GM12872 (cell line): ENCODE data around the gene ERICH2.
A peak's percentile ranks its signal among the peaks of the same experiment; 100 is the strongest.

Experiments
- TF ChIP-seq, protein P1 (sequence below): IDR thresholded peaks from 3 replicates; pipeline ENCODE4 v1.5.1; 2011; ENCODE audit warnings: low read depth, mild to moderate bottlenecking, low read length, moderate library complexity; ENCODE audit not compliant: insufficient read depth

Gene ERICH2

GRCh38 chr2:170815311-170815710 is 45.1 kb downstream of the ERICH2 start:
- TF ChIP-seq, protein P1, sequence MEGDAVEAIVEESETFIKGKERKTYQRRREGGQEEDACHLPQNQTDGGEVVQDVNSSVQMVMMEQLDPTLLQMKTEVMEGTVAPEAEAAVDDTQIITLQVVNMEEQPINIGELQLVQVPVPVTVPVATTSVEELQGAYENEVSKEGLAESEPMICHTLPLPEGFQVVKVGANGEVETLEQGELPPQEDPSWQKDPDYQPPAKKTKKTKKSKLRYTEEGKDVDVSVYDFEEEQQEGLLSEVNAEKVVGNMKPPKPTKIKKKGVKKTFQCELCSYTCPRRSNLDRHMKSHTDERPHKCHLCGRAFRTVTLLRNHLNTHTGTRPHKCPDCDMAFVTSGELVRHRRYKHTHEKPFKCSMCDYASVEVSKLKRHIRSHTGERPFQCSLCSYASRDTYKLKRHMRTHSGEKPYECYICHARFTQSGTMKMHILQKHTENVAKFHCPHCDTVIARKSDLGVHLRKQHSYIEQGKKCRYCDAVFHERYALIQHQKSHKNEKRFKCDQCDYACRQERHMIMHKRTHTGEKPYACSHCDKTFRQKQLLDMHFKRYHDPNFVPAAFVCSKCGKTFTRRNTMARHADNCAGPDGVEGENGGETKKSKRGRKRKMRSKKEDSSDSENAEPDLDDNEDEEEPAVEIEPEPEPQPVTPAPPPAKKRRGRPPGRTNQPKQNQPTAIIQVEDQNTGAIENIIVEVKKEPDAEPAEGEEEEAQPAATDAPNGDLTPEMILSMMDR: no peak

GRCh38 chr2:170815746-170816503 is 45.7 kb downstream of the ERICH2 start:
- TF ChIP-seq, protein P1: peak; percentile 76

DNA sequence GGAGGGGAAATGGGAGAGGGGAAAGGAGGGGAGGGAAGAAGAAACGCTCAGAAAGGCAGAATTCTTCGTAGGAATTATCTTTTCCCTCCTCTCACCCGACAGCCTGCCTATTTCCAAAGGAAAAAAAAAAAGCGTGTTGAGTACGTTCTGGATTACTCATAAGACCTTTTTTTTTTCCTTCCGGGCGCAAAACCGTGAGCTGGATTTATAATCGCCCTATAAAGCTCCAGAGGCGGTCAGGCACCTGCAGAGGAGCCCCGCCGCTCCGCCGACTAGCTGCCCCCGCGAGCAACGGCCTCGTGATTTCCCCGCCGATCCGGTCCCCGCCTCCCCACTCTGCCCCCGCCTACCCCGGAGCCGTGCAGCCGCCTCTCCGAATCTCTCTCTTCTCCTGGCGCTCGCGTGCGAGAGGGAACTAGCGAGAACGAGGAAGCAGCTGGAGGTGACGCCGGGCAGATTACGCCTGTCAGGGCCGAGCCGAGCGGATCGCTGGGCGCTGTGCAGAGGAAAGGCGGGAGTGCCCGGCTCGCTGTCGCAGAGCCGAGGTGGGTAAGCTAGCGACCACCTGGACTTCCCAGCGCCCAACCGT is 46.4 kb downstream of the ERICH2 start, which contains the start of gene GAD1:
GAD1 (plus strand) TSS at position 384 of the 589 bp plus-strand sequence. CDS start 1,705 bp downstream, outside the sequence.
- TF ChIP-seq, protein P1: no peak

GRCh38 chr2:170817093-170818035 is 47.2 kb downstream of the ERICH2 start:
- TF ChIP-seq, protein P1: no peak

- TF ChIP-seq, protein P1: no peak
Observed at GRCh38 chr2:170818036-170818751, 48.0 kb downstream of the ERICH2 start.

GRCh38 chr2:170818752-170819470 is 48.7 kb downstream of the ERICH2 start:
- TF ChIP-seq, protein P1: no peak
